NCI-H187 (cell line): ENCODE data around the gene PNO1.
"Not testable (repeated sequence)": the region's sequence is repeated elsewhere in the genome, so short reads cannot be mapped to it uniquely, and the experiment has no call there.

Experiments used
- DNase-seq, 2 experiments: peaks; one replicate each; lab custom pipeline; 2025; lab: John Stamatoyannopoulos, UW

Gene PNO1

GRCh38 chr2:68157402-68158133 is at the start of gene PNO1:
TSS of gene PNO1 (plus strand) at chr2:68157888. CDS start at chr2:68157935, 47 bp downstream.
- DNase-seq: peak; percentile 96 to 97

GRCh38 chr2:68108120-68108519 is 49.6 kb upstream of the PNO1 start:
- DNase-seq: no peak

GRCh38 chr2:68110102-68110501 is 47.6 kb upstream of the PNO1 start:
- no peak for DNase-seq

- DNase-seq: no peak
Observed at GRCh38 chr2:68115965-68116364, 41.7 kb upstream of the PNO1 start.

GRCh38 chr2:68117922-68118321 is 39.8 kb upstream of the PNO1 start:
- DNase-seq: not testable (repeated sequence)

- no peak for DNase-seq
Observed at GRCh38 chr2:68118816-68119215, 38.9 kb upstream of the PNO1 start.

- DNase-seq: no peak
Observed at GRCh38 chr2:68119504-68119903, 38.2 kb upstream of the PNO1 start.

- DNase-seq: peak; percentile 65 to 75
Observed at GRCh38 chr2:68121873-68122679, 35.6 kb upstream of the PNO1 start.

GRCh38 chr2:68122680-68122964 is 35.1 kb upstream of the PNO1 start:
- no peak for DNase-seq

GRCh38 chr2:68124321-68124720 is 33.4 kb upstream of the PNO1 start:
- DNase-seq: no peak

- DNase-seq: no peak
Observed at GRCh38 chr2:68125821-68126220, 31.9 kb upstream of the PNO1 start.

GRCh38 chr2:68126561-68126960 is 31.1 kb upstream of the PNO1 start:
- DNase-seq: no peak

- no peak for DNase-seq
Observed at GRCh38 chr2:68127358-68128242, 30.1 kb upstream of the PNO1 start.

- no peak for DNase-seq
Observed at GRCh38 chr2:68134120-68134519, 23.6 kb upstream of the PNO1 start.

GRCh38 chr2:68134554-68134953 is 23.1 kb upstream of the PNO1 start:
- DNase-seq: no peak

- no peak for DNase-seq
Observed at GRCh38 chr2:68135448-68136320, 22.0 kb upstream of the PNO1 start.

- DNase-seq: no peak
Observed at GRCh38 chr2:68141875-68142274, 15.8 kb upstream of the PNO1 start.

GRCh38 chr2:68151037-68151436 is 6.7 kb upstream of the PNO1 start:
- DNase-seq: no peak

- DNase-seq: no peak
Observed at GRCh38 chr2:68152681-68153347, 4.9 kb upstream of the PNO1 start.

- no peak for DNase-seq
Observed at GRCh38 chr2:68155618-68156017, 2.1 kb upstream of the PNO1 start.

GRCh38 chr2:68156419-68156818 is 1.3 kb upstream of the PNO1 start:
- DNase-seq: no peak
